Upper lobe of left lung (tissue), 6 donors: Measurements from ENCODE around the gene HBA1. TPM values are rescaled to one million over a fixed set of nuclear protein-coding genes. Genes with fewer than 3 reads are reported as not detected.
"Not testable (repeated sequence)": the region's sequence is repeated elsewhere in the genome, so short reads cannot be mapped to it uniquely, and the experiment has no call there.

Experiments
- ATAC-seq, 2 donors: fragments of 200-7000 bp; cut with Tn5 transposase; one replicate each; pipeline ENCODE4 v1.9.1; 2022; ENCODE audit warnings: mild to moderate bottlenecking in 2 of 2, moderate library complexity in 2 of 2; ENCODE audit not compliant: low FRiP score in 2 of 2
- DNase-seq, 2 donors: peaks; one replicate each; pipeline ENCODE4 v3.0.0-alpha.2; 2019 to 2020
- H3K27ac ChIP-seq, 4 donors: fragments of 200-600 bp; sonication (generic); one replicate each; pipeline ENCODE4 v1.5.1; 2016 to 2019
- H3K27me3 ChIP-seq, 4 donors: fragments of 200-600 bp; sonication (generic); one replicate each; pipeline ENCODE4 v1.5.1; 2017 to 2019
- H3K36me3 ChIP-seq, 4 donors: fragments of 200-600 bp; sonication (generic); one replicate each; pipeline ENCODE4 v1.5.1; 2016 to 2019
- H3K4me1 ChIP-seq, 4 donors: fragments of 200-600 bp; sonication (generic); one replicate each; pipeline ENCODE4 v1.5.1; 2018 to 2019
- H3K4me3 ChIP-seq, 4 donors: fragments of 200-600 bp; sonication (generic); one replicate each; pipeline ENCODE4 v1.5.1; 2017 to 2019; ENCODE audit warnings: mild to moderate bottlenecking in 2 of 4, moderate library complexity in 1 of 4
- H3K9me3 ChIP-seq, 4 donors: fragments of 200-600 bp; sonication (generic); one replicate each; pipeline ENCODE4 v1.5.1; 2018 to 2019
- EP300 ChIP-seq, 4 donors: sonication (generic); formaldehyde crosslinking; IDR thresholded peaks; one replicate each; pipeline ENCODE4 v1.5.1; 2017; ENCODE audit warnings: antibody characterized with exemption in 4 of 4, control low read depth in 2 of 4
- POLR2A ChIP-seq, 4 donors: fragments of 450-650 bp; IDR thresholded peaks; one replicate each; pipeline ENCODE4 v1.5.1; 2016 to 2017; ENCODE audit warnings: antibody characterized with exemption in 4 of 4, mild to moderate bottlenecking in 2 of 4
- POLR2AphosphoS5 ChIP-seq, 2 donors: sonication (generic); formaldehyde crosslinking; IDR thresholded peaks; one replicate each; pipeline ENCODE4 v1.5.1; 2017; ENCODE audit warnings: antibody characterized with exemption in 2 of 2
- WGBS, 2 donors: methylation state at CpG; one replicate each; pipeline ENCODE4 v1.1.5; 2017 to 2018; 5-methylcytosine and 5-hydroxymethylcytosine counted together
- total RNA-seq, 6 donors: library from RNA; depleted of rRNA in 4 of 6; stranded (reverse); fragments of >200 nt in 4 of 6; gene quantifications; one replicate each; pipeline versions ENCODE4 v1.1.0 to v1.2.1, GENCODE V29; 2016 to 2021
- TF ChIP-seq, protein P1 (sequence below), 6 experiments: fragments of 450-650 bp in 4 of 6; fragments of 200-600 bp in 2 of 6; sonication (generic) in 2 of 6; IDR thresholded peaks; one replicate each; pipeline ENCODE4 v1.5.1; 2016 to 2019; ENCODE audit warnings: antibody characterized with exemption in 6 of 6
- donor health status: DM: no; HTN: no; CAD: no; lungs with moderate emphysema.
- donor health status: DM: no; HTN: yes; CAD: no; lungs with severe emphysema.

Gene HBA1
- total RNA-seq, 6 donors from 2014 or later: 52.7 to 591 (median 286) TPM; not detected in 1

DNA sequence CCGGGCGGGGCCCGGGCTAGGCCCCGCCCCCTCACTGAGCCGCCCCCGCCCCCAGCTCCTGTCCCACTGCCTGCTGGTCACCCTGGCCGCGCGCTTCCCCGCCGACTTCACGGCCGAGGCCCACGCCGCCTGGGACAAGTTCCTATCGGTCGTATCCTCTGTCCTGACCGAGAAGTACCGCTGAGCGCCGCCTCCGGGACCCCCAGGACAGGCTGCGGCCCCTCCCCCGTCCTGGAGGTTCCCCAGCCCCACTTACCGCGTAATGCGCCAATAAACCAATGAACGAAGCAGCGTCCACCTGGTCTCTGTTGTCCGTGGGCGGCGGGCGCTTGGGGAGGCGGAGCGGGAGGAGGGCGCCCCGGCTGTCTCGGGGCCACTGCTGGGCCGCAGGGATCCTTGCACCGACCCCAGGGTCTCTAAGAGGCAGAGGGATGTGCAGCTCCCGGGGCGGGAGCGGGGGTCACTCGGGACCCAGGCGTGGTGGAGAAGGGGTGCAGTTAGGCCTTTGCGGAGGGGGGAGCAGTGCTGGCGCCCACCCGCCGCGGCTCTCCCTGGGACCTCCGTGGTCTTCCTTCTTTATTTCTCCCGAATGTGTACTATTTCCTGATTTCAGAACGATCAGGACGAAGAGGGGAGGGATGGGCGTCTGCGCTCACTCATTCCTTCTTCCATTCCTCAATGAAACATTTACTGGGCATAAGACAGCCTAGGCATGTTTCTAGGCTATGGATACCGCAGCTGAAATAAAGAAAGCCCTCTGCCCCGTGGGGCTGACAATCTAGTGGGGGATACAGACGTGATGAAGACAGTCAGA lies 22.1 kb upstream of the HBA1 start:
- DNase-seq (peak in 1 of 2 donors; percentile 87), ATAC-seq (peak in 1 of 2 donors; percentile 49)
- TF ChIP-seq EP300 (IDR thresholded peaks at IDR 0.05) (no peak), POLR2A (IDR thresholded peaks at IDR 0.05) (no peak)
- TF ChIP-seq, protein P1, sequence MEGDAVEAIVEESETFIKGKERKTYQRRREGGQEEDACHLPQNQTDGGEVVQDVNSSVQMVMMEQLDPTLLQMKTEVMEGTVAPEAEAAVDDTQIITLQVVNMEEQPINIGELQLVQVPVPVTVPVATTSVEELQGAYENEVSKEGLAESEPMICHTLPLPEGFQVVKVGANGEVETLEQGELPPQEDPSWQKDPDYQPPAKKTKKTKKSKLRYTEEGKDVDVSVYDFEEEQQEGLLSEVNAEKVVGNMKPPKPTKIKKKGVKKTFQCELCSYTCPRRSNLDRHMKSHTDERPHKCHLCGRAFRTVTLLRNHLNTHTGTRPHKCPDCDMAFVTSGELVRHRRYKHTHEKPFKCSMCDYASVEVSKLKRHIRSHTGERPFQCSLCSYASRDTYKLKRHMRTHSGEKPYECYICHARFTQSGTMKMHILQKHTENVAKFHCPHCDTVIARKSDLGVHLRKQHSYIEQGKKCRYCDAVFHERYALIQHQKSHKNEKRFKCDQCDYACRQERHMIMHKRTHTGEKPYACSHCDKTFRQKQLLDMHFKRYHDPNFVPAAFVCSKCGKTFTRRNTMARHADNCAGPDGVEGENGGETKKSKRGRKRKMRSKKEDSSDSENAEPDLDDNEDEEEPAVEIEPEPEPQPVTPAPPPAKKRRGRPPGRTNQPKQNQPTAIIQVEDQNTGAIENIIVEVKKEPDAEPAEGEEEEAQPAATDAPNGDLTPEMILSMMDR (IDR thresholded peaks at IDR 0.05): no peak
- no peaks in the 10 kb centered on the region for H3K36me3 ChIP-seq
- peak overlapping the region; percentile 13 to 61 (median 44) for H3K4me3 ChIP-seq
- H3K4me1 ChIP-seq: peaks cover 8 to 11% (median 10%) of the 10 kb centered on the region in 4 donors
- H3K27me3 ChIP-seq: peaks cover 0 to 6% (median 4%) of the 10 kb centered on the region in 4 donors
- H3K9me3 ChIP-seq: no peaks in the 10 kb centered on the region
- H3K27ac ChIP-seq: peak overlapping the region in 1 of 4 donors; percentile 46
- WGBS, 2 donors: 2 to 3% methylated on average over 10 to 41 of the region's 59 CpGs

DNA sequence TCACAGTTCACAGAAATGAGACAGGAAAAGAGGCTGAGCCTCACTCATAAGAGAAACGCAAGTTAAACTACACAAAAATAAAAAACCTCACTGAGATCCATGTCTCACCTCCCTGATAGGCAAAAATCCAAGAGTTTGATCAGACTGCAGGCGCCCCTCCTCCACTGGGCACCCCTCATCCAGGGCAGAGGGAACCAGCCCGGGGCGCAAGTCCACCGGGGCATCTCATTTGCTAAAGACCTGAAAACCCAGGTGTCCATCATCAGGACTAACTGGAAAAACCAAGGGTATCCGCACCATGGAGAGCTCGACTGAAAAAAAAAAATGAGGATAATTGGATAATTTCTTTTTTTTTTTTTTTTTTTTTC lies 21.5 kb upstream of the HBA1 start:
- no peak for TF ChIP-seq POLR2AphosphoS5 (IDR thresholded peaks at IDR 0.05)
- no peak for TF ChIP-seq EP300 (IDR thresholded peaks at IDR 0.05)
- TF ChIP-seq, protein P1 (IDR thresholded peaks at IDR 0.05): no peak
- no peak for TF ChIP-seq POLR2A (IDR thresholded peaks at IDR 0.05)
- Histone ChIP-seq H3K27me3 (peaks cover 0 to 6% (median 4%) of the 10 kb centered on the region in 4 donors), H3K4me3 (peak overlapping the region in 2 of 4 donors; percentile 57 to 61), H3K4me1 (peaks cover 8 to 11% (median 10%) of the 10 kb centered on the region in 4 donors), H3K27ac (no peak overlapping the region), H3K9me3 (no peaks in the 10 kb centered on the region), H3K36me3 (no peaks in the 10 kb centered on the region)
- no peak for DNase-seq
- WGBS, 2 donors: 64 to 70% methylated on average over 7 of the region's 7 CpGs
- no peak for ATAC-seq

DNA sequence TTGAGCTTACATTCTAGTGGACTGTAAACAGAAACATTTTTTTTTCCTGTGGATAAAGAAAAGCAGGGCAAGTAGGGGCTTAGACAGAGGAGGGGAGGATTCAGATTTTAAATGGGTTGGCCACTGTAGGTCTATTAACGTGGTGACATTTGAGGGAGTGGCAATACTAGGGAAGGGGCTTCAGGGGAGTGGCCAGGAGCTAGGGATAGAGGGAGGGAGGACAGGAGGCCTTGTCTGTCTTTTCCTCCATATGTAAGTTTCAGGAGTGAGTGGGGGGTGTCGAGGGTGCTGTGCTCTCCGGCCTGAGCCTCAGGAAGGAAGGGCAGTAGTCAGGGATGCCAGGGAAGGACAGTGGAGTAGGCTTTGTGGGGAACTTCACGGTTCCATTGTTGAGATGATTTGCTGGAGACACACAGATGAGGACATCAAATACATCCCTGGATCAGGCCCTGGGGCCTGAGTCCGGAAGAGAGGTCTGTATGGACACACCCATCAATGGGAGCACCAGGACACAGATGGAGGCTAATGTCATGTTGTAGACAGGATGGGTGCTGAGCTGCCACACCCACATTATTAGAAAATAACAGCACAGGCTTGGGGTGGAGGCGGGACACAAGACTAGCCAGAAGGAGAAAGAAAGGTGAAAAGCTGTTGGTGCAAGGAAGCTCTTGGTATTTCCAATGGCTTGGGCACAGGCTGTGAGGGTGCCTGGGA lies 17.2 kb upstream of the HBA1 start:
- no peak for ATAC-seq
- H3K4me3 ChIP-seq: no peak overlapping the region
- no peak overlapping the region for H3K27ac ChIP-seq
- WGBS, 2 donors: 36 to 37% methylated on average over 6 of the region's 6 CpGs
- peaks cover 7 to 9% (median 8%) of the 10 kb centered on the region in 4 donors for H3K4me1 ChIP-seq
- H3K36me3 ChIP-seq: no peaks in the 10 kb centered on the region
- no peaks in the 10 kb centered on the region for H3K9me3 ChIP-seq
- DNase-seq: no peak
- no peak for TF ChIP-seq POLR2AphosphoS5 (IDR thresholded peaks at IDR 0.05)
- TF ChIP-seq EP300 (IDR thresholded peaks at IDR 0.05): no peak
- TF ChIP-seq, protein P1 (IDR thresholded peaks at IDR 0.05): no peak
- no peak for TF ChIP-seq POLR2A (IDR thresholded peaks at IDR 0.05)
- H3K27me3 ChIP-seq: peaks cover 0 to 5% (median 4%) of the 10 kb centered on the region in 4 donors

DNA sequence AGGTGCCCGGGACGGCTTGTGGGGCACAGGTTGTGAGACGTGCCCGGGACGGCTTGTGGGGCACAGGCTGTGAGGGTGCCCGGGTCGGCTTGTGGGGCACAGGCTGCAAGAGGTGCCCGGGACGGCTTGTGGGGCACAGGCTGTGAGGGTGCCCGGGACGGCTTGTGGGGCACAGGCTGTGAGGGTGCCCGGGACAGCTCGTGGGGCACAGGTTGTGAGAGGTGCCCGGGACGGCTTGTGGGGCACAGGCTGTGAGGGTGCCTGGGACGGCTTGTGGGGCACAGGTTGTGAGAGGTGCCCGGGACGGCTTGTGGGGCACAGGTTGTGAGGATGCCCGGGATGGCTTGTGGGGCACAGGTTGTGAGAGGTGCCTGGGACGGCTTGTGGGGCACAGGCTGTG lies 16.2 kb upstream of the HBA1 start:
- H3K9me3 ChIP-seq, H3K4me1 ChIP-seq, H3K4me3 ChIP-seq, H3K27ac ChIP-seq, H3K36me3 ChIP-seq, DNase-seq, ATAC-seq, H3K27me3 ChIP-seq: not testable (repeated sequence)
- WGBS, 2 donors: 82% methylated on average over 6 of the region's 20 CpGs; no CpG with 5 or more reads in 1 of the 2 donors

DNA sequence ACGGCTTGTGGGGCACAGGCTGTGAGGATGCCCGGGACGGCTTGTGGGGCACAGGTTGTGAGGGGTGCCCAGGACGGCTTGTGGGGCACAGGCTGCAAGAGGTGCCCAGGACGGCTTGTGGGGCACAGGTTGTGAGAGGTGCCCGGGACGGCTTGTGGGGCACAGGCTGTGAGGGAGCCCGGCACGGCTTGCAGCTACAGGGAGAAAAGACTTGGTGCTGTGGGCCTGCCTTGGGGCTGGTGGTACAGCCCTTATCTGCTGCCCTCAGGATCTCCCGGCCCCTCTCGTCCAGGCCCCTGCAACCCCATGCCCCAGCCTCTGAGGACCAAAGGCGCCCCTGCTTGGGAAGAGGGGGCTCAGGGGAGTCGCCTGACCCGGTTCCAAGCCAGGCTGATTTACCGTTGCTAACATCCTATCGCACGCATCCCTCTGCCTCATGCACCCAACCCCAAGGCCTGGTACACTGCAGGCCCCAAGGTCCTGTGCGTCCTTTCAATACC lies 15.7 kb upstream of the HBA1 start:
- no peak overlapping the region for H3K27ac ChIP-seq
- H3K36me3 ChIP-seq: no peaks in the 10 kb centered on the region
- H3K4me3 ChIP-seq: no peak overlapping the region
- DNase-seq: no peak
- H3K27me3 ChIP-seq: peaks cover 0 to 9% (median 5%) of the 10 kb centered on the region in 4 donors
- peaks cover 9% of the 10 kb centered on the region in 4 donors for H3K4me1 ChIP-seq
- ATAC-seq: no peak
- TF ChIP-seq EP300 (IDR thresholded peaks at IDR 0.05): no peak
- TF ChIP-seq POLR2AphosphoS5 (IDR thresholded peaks at IDR 0.05): no peak
- TF ChIP-seq, protein P1 (IDR thresholded peaks at IDR 0.05): no peak
- no peak for TF ChIP-seq POLR2A (IDR thresholded peaks at IDR 0.05)
- 49 to 64% methylated on average over 7 to 14 of the region's 18 CpGs for WGBS, 2 donors
- no peaks in the 10 kb centered on the region for H3K9me3 ChIP-seq
